GM15510 (cell line): ENCODE measurements around the gene CTDSP1.

ENCODE experiments used
- POLR2A ChIP-seq: IDR thresholded peaks from 3 replicates; pipeline ENCODE4 v1.6.1; 2011; ENCODE audit warnings: borderline replicate concordance; ENCODE audit not compliant: insufficient read length; ENCODE audit errors: extremely low read depth

The CTDSP1 gene

GRCh38 chr2:218392891-218393462 is 6.7 kb upstream of the CTDSP1 start:
- no peak for TF ChIP-seq POLR2A

- TF ChIP-seq POLR2A: no peak
Measured at GRCh38 chr2:218393750-218394290, 5.8 kb upstream of the CTDSP1 start.

- no peak for TF ChIP-seq POLR2A
Measured at GRCh38 chr2:218394298-218395089, 5.2 kb upstream of the CTDSP1 start.

- no peak for TF ChIP-seq POLR2A
Measured at GRCh38 chr2:218395090-218395444, 4.6 kb upstream of the CTDSP1 start.

- TF ChIP-seq POLR2A: no peak
Measured at GRCh38 chr2:218395456-218395825, 4.2 kb upstream of the CTDSP1 start.

- TF ChIP-seq POLR2A: peak; percentile 39
Measured at GRCh38 chr2:218395826-218396687, 3.6 kb upstream of the CTDSP1 start.

GRCh38 chr2:218396688-218397462 is 2.8 kb upstream of the CTDSP1 start:
- no peak for TF ChIP-seq POLR2A

GRCh38 chr2:218397463-218397819 is 2.2 kb upstream of the CTDSP1 start:
- no peak for TF ChIP-seq POLR2A

GRCh38 chr2:218397820-218398436 is 1.7 kb upstream of the CTDSP1 start:
- TF ChIP-seq POLR2A: peak; percentile 58

- TF ChIP-seq POLR2A: peak; percentile 4
Measured at GRCh38 chr2:218398437-218399390, 954 bp upstream of the CTDSP1 start.

- TF ChIP-seq POLR2A: no peak
Measured at GRCh38 chr2:218400167-218400929, 680 bp downstream of the CTDSP1 start.

- no peak for TF ChIP-seq POLR2A
Measured at GRCh38 chr2:218400930-218401881, 1.5 kb downstream of the CTDSP1 start.

GRCh38 chr2:218401890-218402289 is 2.2 kb downstream of the CTDSP1 start:
- TF ChIP-seq POLR2A: no peak
